ENCODE measurements around the gene NES.
A peak's percentile ranks its signal among the peaks of the same experiment; 100 is the strongest.

The NES gene

GRCh38 chr1:156659988-156660751 is 17.0 kb downstream of the NES start:
- no peak for TF ChIP-seq ZFX (IDR thresholded peaks at IDR 0.05; ENCODE audit: borderline replicate concordance)
- peak; percentile 100 for TF ChIP-seq CTCF (IDR thresholded peaks at IDR 0.05)
- H3K27ac ChIP-seq: peak overlapping the region; percentile 42

- TF ChIP-seq ZFX (IDR thresholded peaks at IDR 0.05; ENCODE audit: borderline replicate concordance) (no peak), CTCF (IDR thresholded peaks at IDR 0.05) (0 out of 2 replicates have a peak, but pooled peaks have one; percentile 65)
- peak overlapping the region; percentile 42; the same call in 1 of the 2 replicates for H3K27ac ChIP-seq
Measured at GRCh38 chr1:156659661-156659987, 17.6 kb downstream of the NES start.

GRCh38 chr1:156658945-156659574 is 18.1 kb downstream of the NES start:
- TF ChIP-seq ZFX (IDR thresholded peaks at IDR 0.05; ENCODE audit: borderline replicate concordance) (no peak), CTCF (IDR thresholded peaks at IDR 0.05) (no peak)
- no peak overlapping the region for H3K27ac ChIP-seq

- no peak overlapping the region for H3K27ac ChIP-seq
- TF ChIP-seq CTCF (IDR thresholded peaks at IDR 0.05) (no peak), ZFX (IDR thresholded peaks at IDR 0.05; ENCODE audit: borderline replicate concordance) (no peak)
Measured at GRCh38 chr1:156658496-156658895, 18.7 kb downstream of the NES start.

- no peak overlapping the region for H3K27ac ChIP-seq
- TF ChIP-seq CTCF (IDR thresholded peaks at IDR 0.05) (peak; percentile 31), ZFX (IDR thresholded peaks at IDR 0.05; ENCODE audit: borderline replicate concordance) (no peak)
Measured at GRCh38 chr1:156657741-156658319, 19.4 kb downstream of the NES start.

GRCh38 chr1:156656806-156657740 is 20.1 kb downstream of the NES start:
- peak; percentile 100 for TF ChIP-seq CTCF (IDR thresholded peaks at IDR 0.05)
- no peak for TF ChIP-seq ZFX (IDR thresholded peaks at IDR 0.05; ENCODE audit: borderline replicate concordance)
- no peak overlapping the region for H3K27ac ChIP-seq
